H9 (cell line): ENCODE results near the gene BCAT1. TPM values are rescaled to one million over a fixed set of nuclear protein-coding genes. Genes with fewer than 3 reads are reported as not detected.

Experiments used
- DNase-seq: peaks from one replicate; pipeline ENCODE4 v3.0.0-alpha.2; 2017
- H2AFZ ChIP-seq: one replicate; pipeline ENCODE4 v1.6.1; 2013; ENCODE audit warnings: mild to moderate bottlenecking, low read length, control low read depth, moderate library complexity
- H2AK5ac ChIP-seq: 2 replicates; pipeline ENCODE4 v1.6.1; 2013; ENCODE audit warnings: low read length, control low read depth, mixed read lengths; ENCODE audit not compliant: insufficient read length
- H2BK120ac ChIP-seq: one replicate; pipeline ENCODE4 v1.6.1; 2013; ENCODE audit warnings: low read depth, mild to moderate bottlenecking, low read length, control low read depth, inconsistent platforms; ENCODE audit not compliant: poor library complexity, severe bottlenecking
- H2BK12ac ChIP-seq: 2 replicates; pipeline ENCODE4 v1.6.1; 2013; ENCODE audit warnings: low read length, control low read depth, mixed read lengths, low read depth; ENCODE audit not compliant: insufficient read length
- H2BK15ac ChIP-seq: 2 replicates; pipeline ENCODE4 v1.6.1; 2013; ENCODE audit warnings: low read depth, low read length, control low read depth
- H2BK20ac ChIP-seq: one replicate; pipeline ENCODE4 v1.6.1; 2013; ENCODE audit warnings: low read depth, mild to moderate bottlenecking, low read length, control low read depth, inconsistent platforms; ENCODE audit not compliant: poor library complexity, severe bottlenecking
- H2BK5ac ChIP-seq: 2 replicates; pipeline ENCODE4 v1.6.1; 2013; ENCODE audit warnings: low read length, control low read depth, mixed read lengths; ENCODE audit not compliant: insufficient read length
- H3K14ac ChIP-seq: 2 replicates; pipeline ENCODE4 v1.6.1; 2013; ENCODE audit warnings: low read length, control low read depth; ENCODE audit not compliant: insufficient read depth
- H3K18ac ChIP-seq: 2 replicates; pipeline ENCODE4 v1.6.1; 2013; ENCODE audit warnings: low read depth, mild to moderate bottlenecking, mixed read lengths, low read length, control low read depth; ENCODE audit not compliant: insufficient read length
- H3K23ac ChIP-seq: 2 replicates; pipeline ENCODE4 v1.6.1; 2013; ENCODE audit warnings: low read length, control low read depth, mixed read lengths, low read depth; ENCODE audit not compliant: insufficient read length
- H3K23me2 ChIP-seq: 2 replicates; pipeline ENCODE4 v1.6.1; 2013; ENCODE audit warnings: low read depth, mild to moderate bottlenecking, mixed read lengths, low read length, control low read depth; ENCODE audit not compliant: insufficient read length, poor library complexity, severe bottlenecking
- H3K27ac ChIP-seq: 2 replicates; pipeline ENCODE4 v1.5.1; 2013; ENCODE audit warnings: low read length, control low read depth, mixed read lengths, low read depth; ENCODE audit not compliant: insufficient read length
- H3K27me3 ChIP-seq: 2 replicates; pipeline ENCODE4 v1.6.1; 2013; ENCODE audit warnings: low read length, control low read depth, inconsistent platforms; ENCODE audit not compliant: insufficient read depth
- H3K4ac ChIP-seq: 2 replicates; pipeline ENCODE4 v1.6.1; 2013; ENCODE audit warnings: low read depth, mild to moderate bottlenecking, control low read depth, inconsistent platforms, low read length, moderate library complexity
- H3K4me1 ChIP-seq: 2 replicates; pipeline ENCODE4 v1.6.1; 2013; ENCODE audit warnings: low read length, control low read depth, inconsistent platforms; ENCODE audit not compliant: insufficient read depth
- H3K4me2 ChIP-seq: 2 replicates; pipeline ENCODE4 v1.6.1; 2013; ENCODE audit warnings: low read length, control low read depth, mixed read lengths; ENCODE audit not compliant: insufficient read length, insufficient read depth
- H3K56ac ChIP-seq: 2 replicates; pipeline ENCODE4 v1.6.1; 2013; ENCODE audit warnings: low read depth, mild to moderate bottlenecking, mixed read lengths, low read length, control low read depth; ENCODE audit not compliant: insufficient read length
- H3K79me1 ChIP-seq: 2 replicates; pipeline ENCODE4 v1.6.1; 2013; ENCODE audit warnings: low read depth, mild to moderate bottlenecking, moderate library complexity, low read length, control low read depth, inconsistent platforms; ENCODE audit not compliant: insufficient read depth, poor library complexity, severe bottlenecking
- H3K79me2 ChIP-seq: 2 replicates; pipeline ENCODE4 v1.6.1; 2013; ENCODE audit warnings: low read length, control low read depth, inconsistent platforms; ENCODE audit not compliant: insufficient read depth
- H3K9ac ChIP-seq: 2 replicates; pipeline ENCODE4 v1.6.1; 2013; ENCODE audit warnings: low read length, control low read depth, mixed read lengths; ENCODE audit not compliant: insufficient read length; ENCODE audit errors: extremely low read depth
- H3K9me3 ChIP-seq: one replicate; pipeline ENCODE4 v1.6.1; 2013; ENCODE audit warnings: low read depth, low read length, inconsistent platforms; ENCODE audit not compliant: control insufficient read depth
- H3T11ph ChIP-seq: one replicate; pipeline ENCODE4 v1.6.1; 2013; ENCODE audit warnings: mild to moderate bottlenecking, low read length, control low read depth, inconsistent platforms
- H4K20me1 ChIP-seq: one replicate; pipeline ENCODE4 v1.6.1; 2013; ENCODE audit not compliant: control insufficient read depth, insufficient read length, insufficient read depth
- H4K5ac ChIP-seq: 2 replicates; pipeline ENCODE4 v1.6.1; 2013; ENCODE audit warnings: low read depth, mild to moderate bottlenecking, mixed read lengths, low read length, control low read depth; ENCODE audit not compliant: insufficient read length
- H4K8ac ChIP-seq: replicated peaks from 2 replicates; pipeline ENCODE4 v1.6.1; 2013; ENCODE audit warnings: low read length, control low read depth, mixed read lengths, low read depth; ENCODE audit not compliant: insufficient read length
- H4K91ac ChIP-seq: 2 replicates; pipeline ENCODE4 v1.6.1; 2013; ENCODE audit warnings: low read depth, mild to moderate bottlenecking, moderate library complexity, mixed read lengths, low read length, control low read depth; ENCODE audit not compliant: insufficient read length
- H3K27ac Mint-ChIP-seq, 3 experiments: 2 replicates in 2 of 3; 3 replicates in 1 of 3; pipeline ENCODE4 v1.8.0; 2020 to 2021; ENCODE audit warnings: mixed read lengths in 3 of 3, mild to moderate bottlenecking in 1 of 3, moderate library complexity in 1 of 3
- H3K27me3 Mint-ChIP-seq: 2 replicates; pipeline ENCODE4 v1.8.0; 2021; ENCODE audit warnings: low read depth, mild to moderate bottlenecking, moderate library complexity, mixed read lengths
- H3K36me3 Mint-ChIP-seq, 3 experiments: 2 replicates in 2 of 3; 3 replicates in 1 of 3; pipeline ENCODE4 v1.8.0; 2020 to 2021; ENCODE audit warnings: low read depth in 3 of 3, mixed read lengths in 3 of 3; ENCODE audit not compliant: insufficient read depth in 1 of 3
- H3K4me1 Mint-ChIP-seq, 2 experiments: 2 replicates each; pipeline ENCODE4 v1.8.0; 2020; ENCODE audit warnings: mixed read lengths in 2 of 2
- H3K4me3 Mint-ChIP-seq, 2 experiments: 2 replicates in 1 of 2; 3 replicates in 1 of 2; pipeline ENCODE4 v1.8.0; 2020 to 2021; ENCODE audit warnings: mild to moderate bottlenecking in 2 of 2, mixed read lengths in 2 of 2, moderate library complexity in 1 of 2
- H3K9me3 Mint-ChIP-seq, 2 experiments: 2 replicates in 1 of 2; 3 replicates in 1 of 2; pipeline ENCODE4 v1.8.0; 2020; ENCODE audit warnings: mild to moderate bottlenecking in 2 of 2, mixed read lengths in 2 of 2, moderate library complexity in 1 of 2
- WGBS: extraction: QIAGEN DNeasy Blood & Tissue Kit; methylation state at CpG from one replicate; pipeline ENCODE4 v1.1.7; 2013; ENCODE audit warnings: missing lambda C conversion rate, low lambda C conversion rate, mixed read lengths; ENCODE audit not compliant: insufficient read length; ENCODE audit errors: extremely low coverage; 5-methylcytosine and 5-hydroxymethylcytosine counted together
- total RNA-seq: library from RNA; stranded (reverse); gene quantifications from 2 replicates; pipeline ENCODE4 v1.2.1, GENCODE V29; 2021
- TF ChIP-seq, protein P1 (sequence below): fragments of 200-600 bp; sonication (generic); conservative IDR thresholded peaks from 3 replicates; pipeline ENCODE4 v1.8.0; 2021; ENCODE audit warnings: antibody characterized with exemption, mild to moderate bottlenecking

The BCAT1 gene
- total RNA-seq, 1 experiment from 2014 or later = 244 TPM

DNA sequence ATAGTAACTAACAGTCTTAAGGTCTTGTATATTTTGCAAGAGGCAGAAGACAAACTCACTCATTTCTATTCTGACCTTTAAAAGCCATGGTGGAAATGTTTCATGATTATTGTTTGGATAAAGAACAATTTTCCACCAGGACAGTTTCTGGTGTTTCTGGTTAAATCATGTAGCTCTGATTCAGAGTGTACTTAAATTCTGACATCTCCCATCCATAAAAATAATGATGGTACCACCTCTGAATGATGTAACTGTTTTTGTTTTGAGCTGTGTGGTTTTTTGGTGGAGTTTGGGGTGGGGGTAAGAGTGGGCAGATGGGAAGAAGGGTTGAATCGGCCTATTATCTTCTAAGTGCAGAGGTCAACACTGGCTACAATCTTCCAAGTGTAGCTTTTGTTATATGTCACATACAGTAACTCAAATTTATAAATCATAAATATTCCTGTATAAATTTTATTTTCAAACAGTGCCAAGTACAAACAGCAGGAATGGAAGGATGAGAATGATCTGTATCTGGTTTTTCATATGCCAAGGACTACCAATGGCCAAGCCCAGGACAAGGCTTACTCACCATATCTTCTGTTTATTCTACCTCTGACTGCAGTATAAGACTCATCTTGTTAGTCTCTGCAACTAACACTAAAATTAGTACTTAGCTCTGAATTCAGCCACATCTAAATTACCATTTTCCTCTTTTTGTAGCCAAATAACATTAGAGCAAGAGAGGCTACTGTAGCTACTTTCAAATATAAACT, 108.7 kb downstream of the BCAT1 start:
- no peak for DNase-seq
- no CpG with 5 or more reads among the region's 1 CpG for WGBS
- no peak overlapping the region for H3K23ac ChIP-seq
- no peaks in the 10 kb centered on the region for H3K4me1 ChIP-seq
- TF ChIP-seq, protein P1, sequence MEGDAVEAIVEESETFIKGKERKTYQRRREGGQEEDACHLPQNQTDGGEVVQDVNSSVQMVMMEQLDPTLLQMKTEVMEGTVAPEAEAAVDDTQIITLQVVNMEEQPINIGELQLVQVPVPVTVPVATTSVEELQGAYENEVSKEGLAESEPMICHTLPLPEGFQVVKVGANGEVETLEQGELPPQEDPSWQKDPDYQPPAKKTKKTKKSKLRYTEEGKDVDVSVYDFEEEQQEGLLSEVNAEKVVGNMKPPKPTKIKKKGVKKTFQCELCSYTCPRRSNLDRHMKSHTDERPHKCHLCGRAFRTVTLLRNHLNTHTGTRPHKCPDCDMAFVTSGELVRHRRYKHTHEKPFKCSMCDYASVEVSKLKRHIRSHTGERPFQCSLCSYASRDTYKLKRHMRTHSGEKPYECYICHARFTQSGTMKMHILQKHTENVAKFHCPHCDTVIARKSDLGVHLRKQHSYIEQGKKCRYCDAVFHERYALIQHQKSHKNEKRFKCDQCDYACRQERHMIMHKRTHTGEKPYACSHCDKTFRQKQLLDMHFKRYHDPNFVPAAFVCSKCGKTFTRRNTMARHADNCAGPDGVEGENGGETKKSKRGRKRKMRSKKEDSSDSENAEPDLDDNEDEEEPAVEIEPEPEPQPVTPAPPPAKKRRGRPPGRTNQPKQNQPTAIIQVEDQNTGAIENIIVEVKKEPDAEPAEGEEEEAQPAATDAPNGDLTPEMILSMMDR = no peak
- no peak overlapping the region for H3K4ac ChIP-seq
- H3K27ac ChIP-seq = no peak overlapping the region
- no peak overlapping the region for H4K8ac ChIP-seq
- no peaks in the 10 kb centered on the region for H3K27me3 Mint-ChIP-seq
- no peaks in the 10 kb centered on the region for H3K9me3 Mint-ChIP-seq
- no peak overlapping the region for H2BK120ac ChIP-seq
- no peak overlapping the region for H3K56ac ChIP-seq
- no peak overlapping the region for H3K9ac ChIP-seq
- no peak overlapping the region for H2AK5ac ChIP-seq
- no peaks in the 10 kb centered on the region for H3K79me2 ChIP-seq
- H3K4me2 ChIP-seq = no peak overlapping the region
- H3K4me3 Mint-ChIP-seq = no peak overlapping the region
- H3K14ac ChIP-seq = no peak overlapping the region
- no peak overlapping the region for H2BK5ac ChIP-seq
- no peak overlapping the region for H3K18ac ChIP-seq
- no peaks in the 10 kb centered on the region for H3K9me3 ChIP-seq
- H2BK15ac ChIP-seq = no peak overlapping the region
- H4K5ac ChIP-seq = no peak overlapping the region
- H2AFZ ChIP-seq = no peak overlapping the region
- H3T11ph ChIP-seq = no peak overlapping the region
- H4K91ac ChIP-seq = no peak overlapping the region
- H3K27ac Mint-ChIP-seq = no peak overlapping the region; a peak in 1 of 7 replicates
- H2BK12ac ChIP-seq = no peak overlapping the region
- H3K4me1 Mint-ChIP-seq = no peaks in the 10 kb centered on the region
- peaks cover 26 to 68% (median 49%) of the 10 kb centered on the region in 3 experiments for H3K36me3 Mint-ChIP-seq
- H2BK20ac ChIP-seq = no peak overlapping the region
- H3K79me1 ChIP-seq = no peaks in the 10 kb centered on the region
- no peaks in the 10 kb centered on the region for H3K23me2 ChIP-seq
- no peaks in the 10 kb centered on the region for H4K20me1 ChIP-seq
- H3K27me3 ChIP-seq = no peaks in the 10 kb centered on the region
